ENCODE results near the gene TENT5C. TPM values are rescaled to one million over a fixed set of nuclear protein-coding genes. Genes with fewer than 3 reads are reported as not detected.
A peak's percentile ranks its signal among the peaks of the same experiment; 100 is the strongest.

TENT5C gene
- total RNA-seq, 1 donor from 2014 or later: 59.3 TPM

- Mint-ChIP-seq H3K27me3 (no peaks in the 10 kb centered on the region), H3K4me3 (peak overlapping the region; percentile 12), H3K27ac (peak overlapping the region; percentile 83), H3K4me1 (peaks cover 95% of the 10 kb centered on the region), H3K36me3 (ENCODE audit: low read depth) (no peaks in the 10 kb centered on the region), H3K9me3 (peaks cover 3% of the 10 kb centered on the region)
- ATAC-seq (ENCODE audit: low read depth) (peak; percentile 9), DNase-seq (peak; percentile 37)
- POLR2A ChIA-PET: interaction anchor here (1.4 to 38.9 kb wide), 3 partner anchors 8 to 35 kb away, joined by 5 to 1269 read pairs (median 11); partner anchors contain the start of gene TENT5C
- TF ChIP-seq CTCF (IDR thresholded peaks at IDR 0.05): no peak
- CTCF ChIA-PET: interaction anchor here (0.9 to 2.5 kb wide), 4 partner anchors 15 to 124 kb away, joined by 3 to 9 read pairs (median 6); no protein-coding TSS in a partner anchor
- intact Hi-C loops (cut with micrococcal nuclease): loop anchor here (5.0 kb wide), 3 partner anchors 1087 to 1287 kb away; partner anchors contain the start of genes ATP1A1 and CD58
Observed at GRCh38 chr1:117659550-117660270, 53.9 kb downstream of the TENT5C start.

GRCh38 chr1:117660271-117660965 lies 54.6 kb downstream of the TENT5C start:
- Mint-ChIP-seq H3K4me3 (peak overlapping the region; percentile 2), H3K27me3 (no peaks in the 10 kb centered on the region), H3K36me3 (ENCODE audit: low read depth) (no peaks in the 10 kb centered on the region), H3K4me1 (peaks cover 95% of the 10 kb centered on the region), H3K9me3 (peaks cover 3% of the 10 kb centered on the region), H3K27ac (peak overlapping the region; percentile 68)
- ATAC-seq (ENCODE audit: low read depth) (no peak), DNase-seq (no peak)
- TF ChIP-seq CTCF (IDR thresholded peaks at IDR 0.05): no peak
- intact Hi-C loops (cut with micrococcal nuclease): loop anchor here (5.0 kb wide), 3 partner anchors 1088 to 1288 kb away; partner anchors contain the start of genes ATP1A1 and CD58
- POLR2A ChIA-PET: interaction anchor here (0.9 to 38.9 kb wide), 3 partner anchors 10 to 36 kb away, joined by 3 to 1269 read pairs (median 11); partner anchors contain the start of gene TENT5C
- CTCF ChIA-PET: interaction anchor here (0.6 to 2.0 kb wide), 4 partner anchors 14 to 125 kb away, joined by 3 to 9 read pairs (median 4); no protein-coding TSS in a partner anchor

DNA sequence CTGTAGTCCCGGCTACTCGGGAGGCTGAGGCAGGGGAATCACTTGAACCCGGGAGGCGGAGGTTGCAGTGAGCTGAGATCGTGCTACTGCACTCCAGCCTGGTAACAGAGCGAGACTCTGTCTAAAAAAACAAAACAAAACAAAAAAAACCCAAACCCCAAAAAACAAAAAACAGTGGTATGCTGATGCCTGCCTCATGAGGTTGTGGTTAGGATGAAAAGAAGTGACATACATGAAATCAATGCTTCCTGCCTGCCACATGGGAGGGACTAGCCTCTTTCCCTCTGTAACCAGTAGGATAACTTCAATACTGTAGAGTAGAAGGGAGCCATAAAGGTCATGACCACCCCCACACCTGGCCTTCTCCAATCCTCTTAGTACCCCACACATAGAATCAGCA lies 55.2 kb downstream of the TENT5C start:
- intact Hi-C loops (cut with micrococcal nuclease): loop anchor here (5.0 kb wide), 3 partner anchors 1089 to 1289 kb away; partner anchors contain the start of genes ATP1A1 and CD58
- ATAC-seq (ENCODE audit: low read depth) (no peak), DNase-seq (no peak)
- no peaks in the 10 kb centered on the region for H3K27me3 Mint-ChIP-seq
- peak overlapping the region; percentile 2 for H3K4me3 Mint-ChIP-seq
- peaks cover 95% of the 10 kb centered on the region for H3K4me1 Mint-ChIP-seq
- H3K9me3 Mint-ChIP-seq: peaks cover 3% of the 10 kb centered on the region
- TF ChIP-seq CTCF (IDR thresholded peaks at IDR 0.05): no peak
- POLR2A ChIA-PET: interaction anchor here (0.9 to 38.9 kb wide), 2 partner anchors 12 to 36 kb away, joined by 3 to 1269 read pairs; partner anchors contain the start of gene TENT5C
- CTCF ChIA-PET: interaction anchor here (0.6 kb wide), 1 partner anchor 13 kb away, joined by 3 read pairs; no protein-coding TSS in a partner anchor
- no peaks in the 10 kb centered on the region for H3K36me3 Mint-ChIP-seq (ENCODE audit: low read depth)
- H3K27ac Mint-ChIP-seq: peak overlapping the region; percentile 68

GRCh38 chr1:117662667-117663066 lies 56.8 kb downstream of the TENT5C start:
- intact Hi-C loops (cut with micrococcal nuclease): loop anchor here (5.0 kb wide), 3 partner anchors 1090 to 1290 kb away; partner anchors contain the start of genes ATP1A1 and CD58
- no peak for TF ChIP-seq CTCF (IDR thresholded peaks at IDR 0.05)
- H3K27me3 Mint-ChIP-seq: no peaks in the 10 kb centered on the region
- no peak overlapping the region for H3K4me3 Mint-ChIP-seq
- H3K36me3 Mint-ChIP-seq (ENCODE audit: low read depth): no peaks in the 10 kb centered on the region
- H3K27ac Mint-ChIP-seq: peak overlapping the region; percentile 93
- DNase-seq: no peak
- peaks cover 92% of the 10 kb centered on the region for H3K4me1 Mint-ChIP-seq
- ATAC-seq (ENCODE audit: low read depth): no peak
- ChIA-PET POLR2A (interaction anchor here (4.2 to 38.9 kb wide), 2 partner anchors 9 to 38 kb away, joined by 106 to 1269 read pairs; partner anchors contain the start of gene TENT5C), CTCF (interaction anchor here (0.9 kb wide), 1 partner anchor 11 kb away, joined by 3 read pairs; no protein-coding TSS in a partner anchor)
- peaks cover 3% of the 10 kb centered on the region for H3K9me3 Mint-ChIP-seq

Data from activated B cell treated with CpG ODN at 0.5 μM for 24 hours (primary cell).